HepG2 (cell line): ENCODE data around the gene HECTD4. TPM values are rescaled to one million over a fixed set of nuclear protein-coding genes. Genes with fewer than 3 reads are reported as not detected.

Source experiments
- ATAC-seq: fragments of 200-7000 bp; cut with Tn5 transposase; 3 replicates; pipeline ENCODE4 v1.9.1; 2020; ENCODE audit warnings: mild to moderate bottlenecking, moderate library complexity
- BruUV-seq: library from RNA; stranded (reverse); fragments of 400-500 nt; replicated peaks from 2 replicates; lab custom pipeline; 2021; lab: Mats Ljungman, UMichigan
- CTCF ChIA-PET: fragments of 300-600 bp; formaldehyde crosslinking; extraction: SDS; loops from one replicate; lab custom pipeline; 2021; ENCODE audit warnings: low total read pairs, inconsistent platforms, low intra/inter-chr PET ratio; lab: Yijun Ruan, JAX
- POLR2A ChIA-PET: fragments of 350-600 bp; sonication (Branson Sonifier 250); formaldehyde crosslinking; loops from one replicate; lab custom pipeline; 2020; ENCODE audit warnings: antibody characterized with exemption, inconsistent platforms; lab: Yijun Ruan, JAX
- DNase-seq: peaks from one replicate; pipeline ENCODE4 v3.0.0-alpha.2; 2015; ENCODE audit warnings: low spot score
- FAIRE-seq: peaks from 3 replicates; lab custom pipeline; 2011; peaks lifted over from hg19 to GRCh38; lab: Jason Lieb, UNC
- H2AFZ ChIP-seq: one replicate; pipeline ENCODE4 v1.6.1; 2011; ENCODE audit warnings: low read length, inconsistent platforms
- H3K27ac ChIP-seq: fragments of 300-600 bp; 3 replicates; pipeline ENCODE4 v1.8.0; 2011; ENCODE audit warnings: mixed run types, mild to moderate bottlenecking, mixed read lengths, low read length, inconsistent platforms; ENCODE audit not compliant: insufficient read depth; ENCODE audit errors: extremely low read length
- H3K27me3 ChIP-seq, 2 experiments: fragments of 200-600 bp in 1 of 2; 2 replicates in 1 of 2; 3 replicates in 1 of 2; pipeline versions ENCODE4 v1.6.0 to v1.8.0; 2011; ENCODE audit warnings: low read length in 2 of 2, mild to moderate bottlenecking in 2 of 2, moderate library complexity in 2 of 2, inconsistent platforms in 1 of 2; ENCODE audit not compliant: insufficient read depth in 2 of 2, control insufficient read depth in 1 of 2
- H3K36me3 ChIP-seq, 2 experiments: fragments of 200-600 bp in 1 of 2; replicated peaks in 1 of 2; 2 replicates in 1 of 2; 3 replicates in 1 of 2; pipeline versions ENCODE4 v1.5.1 to v1.8.0; 2011; ENCODE audit warnings: low read length in 2 of 2, inconsistent platforms in 1 of 2; ENCODE audit not compliant: insufficient read depth in 2 of 2, control insufficient read depth in 1 of 2
- H3K4me1 ChIP-seq: 2 replicates; pipeline ENCODE4 v1.5.1; 2012; ENCODE audit warnings: low read length, inconsistent platforms; ENCODE audit not compliant: insufficient read depth
- H3K4me2 ChIP-seq: 2 replicates; pipeline ENCODE4 v1.6.0; 2011; ENCODE audit warnings: low read depth, low read length, inconsistent platforms
- H3K4me3 ChIP-seq, 3 experiments: fragments of 200-600 bp in 1 of 3; sonication (generic), shearing (Covaris generic) in 1 of 3; replicated peaks in 1 of 3; 2 replicates each; pipeline ENCODE4 v1.5.1; 2011 to 2016; ENCODE audit warnings: low read length in 3 of 3, inconsistent platforms in 2 of 3, low read depth in 2 of 3, mild to moderate bottlenecking in 2 of 3, control low read depth in 1 of 3, mixed read lengths in 1 of 3; ENCODE audit not compliant: insufficient read depth in 1 of 3
- H3K79me2 ChIP-seq: one replicate; pipeline ENCODE4 v1.6.1; 2011; ENCODE audit warnings: low read length, inconsistent platforms; ENCODE audit not compliant: insufficient read depth
- H3K9ac ChIP-seq: 2 replicates; pipeline ENCODE4 v1.6.0; 2011; ENCODE audit warnings: mild to moderate bottlenecking, low read depth, low read length, inconsistent platforms; ENCODE audit not compliant: insufficient read depth
- H3K9me3 ChIP-seq: 2 replicates; pipeline ENCODE4 v1.5.1; 2012; ENCODE audit warnings: mild to moderate bottlenecking, low read length
- H4K20me1 ChIP-seq: 2 replicates; pipeline ENCODE4 v1.6.0; 2011; ENCODE audit warnings: inconsistent platforms, mild to moderate bottlenecking, low read length, moderate library complexity; ENCODE audit not compliant: insufficient read depth
- CREB1 ChIP-seq, 2 experiments: fragments of 450-650 bp in 1 of 2; IDR thresholded peaks; 2 replicates each; pipeline ENCODE4 v1.6.1; 2016 to 2017; ENCODE audit warnings: control low read depth in 1 of 2, mild to moderate bottlenecking in 1 of 2, missing compliant biosample characterization in 1 of 2, missing genetic modification characterization in 1 of 2
- GATA4 ChIP-seq: sonication (generic); IDR thresholded peaks from 2 replicates; pipeline ENCODE4 v1.6.1; 2016; ENCODE audit warnings: antibody characterized with exemption, low read depth, borderline replicate concordance
- GATAD1 ChIP-seq: IDR thresholded peaks from 2 replicates; pipeline ENCODE4 v1.6.1; 2016; ENCODE audit warnings: missing genetic modification reagents, missing compliant biosample characterization
- IKZF5 ChIP-seq: IDR thresholded peaks from 2 replicates; pipeline ENCODE4 v1.6.1; 2018; ENCODE audit warnings: missing genetic modification reagents, mild to moderate bottlenecking, missing compliant biosample characterization
- KDM6A ChIP-seq: IDR thresholded peaks from 2 replicates; pipeline ENCODE4 v1.6.1; 2016; ENCODE audit warnings: low read depth
- MTA3 ChIP-seq: sonication (generic); formaldehyde crosslinking; IDR thresholded peaks from 2 replicates; pipeline ENCODE4 v1.4.0; 2020; ENCODE audit warnings: missing genetic modification reagents
- PHF21A ChIP-seq: sonication (generic); formaldehyde crosslinking; IDR thresholded peaks from 2 replicates; pipeline ENCODE4 v1.5.0; 2020; ENCODE audit warnings: mild to moderate bottlenecking, missing genetic modification reagents
- SRF ChIP-seq: IDR thresholded peaks from 2 replicates; pipeline ENCODE4 v1.6.1; 2011; ENCODE audit warnings: mild to moderate bottlenecking, low read depth, low read length, moderate library complexity
- TAF1 ChIP-seq: sonication (generic); formaldehyde crosslinking; IDR thresholded peaks from 2 replicates; pipeline ENCODE4 v1.4.0; 2020; ENCODE audit warnings: missing genetic modification reagents
- ZFP62 ChIP-seq: sonication (generic); formaldehyde crosslinking; IDR thresholded peaks from 2 replicates; pipeline ENCODE4 v1.4.0; 2020; ENCODE audit warnings: missing genetic modification reagents
- ZNF329 ChIP-seq: sonication (generic); formaldehyde crosslinking; IDR thresholded peaks from 2 replicates; pipeline ENCODE4 v1.9.0; 2021; ENCODE audit warnings: low read depth, mild to moderate bottlenecking, missing genetic modification reagents
- ZNF570 ChIP-seq: sonication (generic); formaldehyde crosslinking; IDR thresholded peaks from 2 replicates; pipeline ENCODE4 v1.4.0; 2020; ENCODE audit warnings: mild to moderate bottlenecking, missing genetic modification reagents, borderline replicate concordance
- ZNF713 ChIP-seq: sonication (generic); formaldehyde crosslinking; IDR thresholded peaks from 2 replicates; pipeline ENCODE4 v1.4.0; 2020; ENCODE audit warnings: mild to moderate bottlenecking, missing genetic modification reagents
- ZNF737 ChIP-seq: sonication (generic); formaldehyde crosslinking; IDR thresholded peaks from 2 replicates; pipeline ENCODE4 v1.5.0; 2020; ENCODE audit warnings: missing genetic modification reagents, mild to moderate bottlenecking, borderline replicate concordance
- ZNF772 ChIP-seq: sonication (generic); formaldehyde crosslinking; IDR thresholded peaks from 2 replicates; pipeline ENCODE4 v1.5.0; 2020; ENCODE audit warnings: mild to moderate bottlenecking, missing genetic modification reagents
- WGBS: methylation state at CpG from one replicate; pipeline ENCODE4 v1.1.6; 2017; ENCODE audit warnings: low lambda C conversion rate; 5-methylcytosine and 5-hydroxymethylcytosine counted together
- in situ Hi-C: cut with HindIII; loops from 2 replicates; pipeline ENCODE4 v1.10.0; 2017; ENCODE audit warnings: low pct_unique_long_range_greater_than_20kb; ENCODE audit not compliant: extremely low pct_ligation_motif_present
- intact Hi-C: fragments of 100-400 bp; cut with micrococcal nuclease; formaldehyde crosslinking; loops from one replicate; pipeline ENCODE4 v1.10.0; 2022; ENCODE audit not compliant: unreplicated experiment
- polyA plus RNA-seq, 8 experiments: library from polyadenylated mRNA; depleted of rRNA in 3 of 8; stranded (reverse) in 7 of 8; unstranded in 1 of 8; fragments of >200 nt; fragmentation: Illumina TruSeq in 4 of 8; extraction: Trizol in 4 of 8; gene quantifications; 2 replicates each; pipeline versions ENCODE4 v1.2.1 to v1.2.3, GENCODE V29; 2011 to 2016; ENCODE audit warnings: low read depth in 4 of 8, missing spikeins in 1 of 8, mixed read lengths in 1 of 8; ENCODE audit not compliant: insufficient read depth in 1 of 8
- total RNA-seq, 5 experiments: library from RNA; depleted of rRNA; stranded (reverse); fragments of >200 nt; fragmentation: Illumina TruSeq; extraction: Trizol; gene quantifications; 2 replicates each; pipeline ENCODE4 v1.2.3, GENCODE V29; 2016; ENCODE audit warnings: low read depth in 1 of 5
- TF ChIP-seq, protein P1 (sequence below): IDR thresholded peaks from 2 replicates; pipeline ENCODE4 v1.6.1; 2018; ENCODE audit warnings: missing genetic modification reagents
- TF ChIP-seq, protein P2 (sequence below): sonication (generic); formaldehyde crosslinking; IDR thresholded peaks from 2 replicates; pipeline ENCODE4 v1.4.0; 2020; ENCODE audit warnings: missing genetic modification reagents
- TF ChIP-seq, protein P3 (sequence below): sonication (generic); formaldehyde crosslinking; IDR thresholded peaks from 2 replicates; pipeline ENCODE4 v1.4.0; 2020; ENCODE audit warnings: missing genetic modification reagents

HECTD4 gene
- total and polyA plus RNA-seq, 2 of the 13 experiments (the other 11 are each of a cell fraction or from before 2014, with no cell fraction given): 9.0 to 11.4 TPM

DNA sequence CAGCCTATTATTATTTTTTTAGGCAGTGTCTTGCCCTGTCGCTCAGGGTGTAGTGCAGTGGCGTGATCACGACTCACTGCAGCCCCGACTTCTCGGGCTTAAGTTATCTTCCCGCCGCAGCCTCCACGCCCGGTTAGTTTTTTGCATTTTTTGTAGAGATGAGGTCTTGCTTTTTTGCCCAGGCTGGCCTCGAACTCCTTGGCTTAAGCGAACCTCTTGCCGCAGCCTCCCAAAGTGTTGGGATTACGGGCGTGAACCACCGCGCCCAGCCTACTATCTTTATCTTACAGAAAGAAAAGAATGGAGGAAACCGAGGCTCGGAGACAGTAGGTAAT lies 36.0 kb upstream of the HECTD4 start:
- H2AFZ ChIP-seq: peak overlapping the region; percentile 2
- H3K9ac ChIP-seq: peak overlapping the region; percentile 91
- FAIRE-seq (no peak), ATAC-seq (no peak), DNase-seq (no peak)
- intact Hi-C loops: no loop called here
- POLR2A ChIA-PET: interaction anchor here (1.3 kb wide), 1 partner anchor 405 kb away, joined by 5 read pairs; the partner anchor contains the start of genes ERP29 and TMEM116
- CTCF ChIA-PET: no interaction called here
- WGBS: under 1% methylated on average over 18 of the region's 18 CpGs
- H3K27ac ChIP-seq: peak overlapping the region; percentile 87
- H3K4me2 ChIP-seq: peak overlapping the region; percentile 62
- H4K20me1 ChIP-seq: no peaks in the 10 kb centered on the region
- peaks cover 36% of the 10 kb centered on the region for H3K79me2 ChIP-seq
- H3K4me3 ChIP-seq: peak overlapping the region; percentile 64 to 94 (median 88)
- TSS peak; percentile 96 for BruUV-seq
- H3K4me1 ChIP-seq: peaks cover 57% of the 10 kb centered on the region
- H3K27me3 ChIP-seq: no peaks in the 10 kb centered on the region; a peak in 1 of 5 replicates
- no peaks in the 10 kb centered on the region for H3K9me3 ChIP-seq
- in situ Hi-C loops: loop anchor here (10.0 kb wide), 1 partner anchor 303 kb away; no protein-coding TSS in a partner anchor
- no peaks in the 10 kb centered on the region for H3K36me3 ChIP-seq
- no peak for TF ChIP-seq GATA4
- TF ChIP-seq SRF: no peak
- TF ChIP-seq, protein P1, sequence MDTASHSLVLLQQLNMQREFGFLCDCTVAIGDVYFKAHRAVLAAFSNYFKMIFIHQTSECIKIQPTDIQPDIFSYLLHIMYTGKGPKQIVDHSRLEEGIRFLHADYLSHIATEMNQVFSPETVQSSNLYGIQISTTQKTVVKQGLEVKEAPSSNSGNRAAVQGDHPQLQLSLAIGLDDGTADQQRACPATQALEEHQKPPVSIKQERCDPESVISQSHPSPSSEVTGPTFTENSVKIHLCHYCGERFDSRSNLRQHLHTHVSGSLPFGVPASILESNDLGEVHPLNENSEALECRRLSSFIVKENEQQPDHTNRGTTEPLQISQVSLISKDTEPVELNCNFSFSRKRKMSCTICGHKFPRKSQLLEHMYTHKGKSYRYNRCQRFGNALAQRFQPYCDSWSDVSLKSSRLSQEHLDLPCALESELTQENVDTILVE (CRISPR knock-in tag): no peak
- TF ChIP-seq, protein P2, sequence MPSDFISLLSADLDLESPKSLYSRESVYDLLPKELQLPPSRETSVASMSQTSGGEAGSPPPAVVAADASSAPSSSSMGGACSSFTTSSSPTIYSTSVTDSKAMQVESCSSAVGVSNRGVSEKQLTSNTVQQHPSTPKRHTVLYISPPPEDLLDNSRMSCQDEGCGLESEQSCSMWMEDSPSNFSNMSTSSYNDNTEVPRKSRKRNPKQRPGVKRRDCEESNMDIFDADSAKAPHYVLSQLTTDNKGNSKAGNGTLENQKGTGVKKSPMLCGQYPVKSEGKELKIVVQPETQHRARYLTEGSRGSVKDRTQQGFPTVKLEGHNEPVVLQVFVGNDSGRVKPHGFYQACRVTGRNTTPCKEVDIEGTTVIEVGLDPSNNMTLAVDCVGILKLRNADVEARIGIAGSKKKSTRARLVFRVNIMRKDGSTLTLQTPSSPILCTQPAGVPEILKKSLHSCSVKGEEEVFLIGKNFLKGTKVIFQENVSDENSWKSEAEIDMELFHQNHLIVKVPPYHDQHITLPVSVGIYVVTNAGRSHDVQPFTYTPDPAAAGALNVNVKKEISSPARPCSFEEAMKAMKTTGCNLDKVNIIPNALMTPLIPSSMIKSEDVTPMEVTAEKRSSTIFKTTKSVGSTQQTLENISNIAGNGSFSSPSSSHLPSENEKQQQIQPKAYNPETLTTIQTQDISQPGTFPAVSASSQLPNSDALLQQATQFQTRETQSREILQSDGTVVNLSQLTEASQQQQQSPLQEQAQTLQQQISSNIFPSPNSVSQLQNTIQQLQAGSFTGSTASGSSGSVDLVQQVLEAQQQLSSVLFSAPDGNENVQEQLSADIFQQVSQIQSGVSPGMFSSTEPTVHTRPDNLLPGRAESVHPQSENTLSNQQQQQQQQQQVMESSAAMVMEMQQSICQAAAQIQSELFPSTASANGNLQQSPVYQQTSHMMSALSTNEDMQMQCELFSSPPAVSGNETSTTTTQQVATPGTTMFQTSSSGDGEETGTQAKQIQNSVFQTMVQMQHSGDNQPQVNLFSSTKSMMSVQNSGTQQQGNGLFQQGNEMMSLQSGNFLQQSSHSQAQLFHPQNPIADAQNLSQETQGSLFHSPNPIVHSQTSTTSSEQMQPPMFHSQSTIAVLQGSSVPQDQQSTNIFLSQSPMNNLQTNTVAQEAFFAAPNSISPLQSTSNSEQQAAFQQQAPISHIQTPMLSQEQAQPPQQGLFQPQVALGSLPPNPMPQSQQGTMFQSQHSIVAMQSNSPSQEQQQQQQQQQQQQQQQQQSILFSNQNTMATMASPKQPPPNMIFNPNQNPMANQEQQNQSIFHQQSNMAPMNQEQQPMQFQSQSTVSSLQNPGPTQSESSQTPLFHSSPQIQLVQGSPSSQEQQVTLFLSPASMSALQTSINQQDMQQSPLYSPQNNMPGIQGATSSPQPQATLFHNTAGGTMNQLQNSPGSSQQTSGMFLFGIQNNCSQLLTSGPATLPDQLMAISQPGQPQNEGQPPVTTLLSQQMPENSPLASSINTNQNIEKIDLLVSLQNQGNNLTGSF (CRISPR knock-in tag): no peak
- TF ChIP-seq CREB1 (IDR thresholded peaks at IDR 0.05): no peak
- no peak for TF ChIP-seq CREB1 (CRISPR knock-in tag; IDR thresholded peaks at IDR 0.05)
- TF ChIP-seq ZNF772 (CRISPR knock-in tag): peak; percentile 1; the same call in 1 of the 2 replicates
- TF ChIP-seq, protein P3, sequence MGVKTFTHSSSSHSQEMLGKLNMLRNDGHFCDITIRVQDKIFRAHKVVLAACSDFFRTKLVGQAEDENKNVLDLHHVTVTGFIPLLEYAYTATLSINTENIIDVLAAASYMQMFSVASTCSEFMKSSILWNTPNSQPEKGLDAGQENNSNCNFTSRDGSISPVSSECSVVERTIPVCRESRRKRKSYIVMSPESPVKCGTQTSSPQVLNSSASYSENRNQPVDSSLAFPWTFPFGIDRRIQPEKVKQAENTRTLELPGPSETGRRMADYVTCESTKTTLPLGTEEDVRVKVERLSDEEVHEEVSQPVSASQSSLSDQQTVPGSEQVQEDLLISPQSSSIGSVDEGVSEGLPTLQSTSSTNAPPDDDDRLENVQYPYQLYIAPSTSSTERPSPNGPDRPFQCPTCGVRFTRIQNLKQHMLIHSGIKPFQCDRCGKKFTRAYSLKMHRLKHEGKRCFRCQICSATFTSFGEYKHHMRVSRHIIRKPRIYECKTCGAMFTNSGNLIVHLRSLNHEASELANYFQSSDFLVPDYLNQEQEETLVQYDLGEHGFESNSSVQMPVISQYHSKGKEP (CRISPR knock-in tag): no peak
- no peak for TF ChIP-seq IKZF5 (CRISPR knock-in tag)
- TF ChIP-seq MTA3: no peak
- TF ChIP-seq ZNF713 (CRISPR knock-in tag): no peak
- TF ChIP-seq GATAD1 (CRISPR knock-in tag): no peak
- TF ChIP-seq ZNF737 (CRISPR knock-in tag): no peak
- TF ChIP-seq PHF21A (CRISPR knock-in tag): no peak
- TF ChIP-seq ZFP62 (CRISPR knock-in tag): no peak
- no peak for TF ChIP-seq ZNF329
- TF ChIP-seq KDM6A (CRISPR knock-in tag): no peak
- no peak for TF ChIP-seq ZNF570 (CRISPR knock-in tag)
- TF ChIP-seq TAF1 (CRISPR knock-in tag): no peak
